Measurements from ENCODE around the gene EMB. TPM values are rescaled to one million over a fixed set of nuclear protein-coding genes. Genes with fewer than 3 reads are reported as not detected.

EMB gene
- total RNA-seq, 1 donor from 2014 or later: 3.0 TPM

Other genes starting within 250 kb of the EMB start
- gene PARP8, start 225.3 kb upstream of the EMB start, total RNA-seq: 48.7 TPM